Fibroblast of the conjunctiva (primary cell): ENCODE results near the gene ZXDC.

ENCODE experiments used
- DNase-seq: peaks from one replicate; pipeline ENCODE4 v3.0.0-alpha.2; 2010; ENCODE audit warnings: low read depth

ZXDC gene

GRCh38 chr3:126510308-126510910 is 34.7 kb upstream of the ZXDC start:
- no peak for DNase-seq

- no peak for DNase-seq
These were observed 34.1 kb upstream of the ZXDC start for GRCh38 chr3:126509597-126510307.

GRCh38 chr3:126508564-126508964 is 32.9 kb upstream of the ZXDC start:
- DNase-seq, result no peak

GRCh38 chr3:126507886-126508285 is 32.2 kb upstream of the ZXDC start:
- DNase-seq, result no peak

- no peak for DNase-seq
These were observed 28.0 kb upstream of the ZXDC start for GRCh38 chr3:126503701-126504100.

GRCh38 chr3:126502656-126503055 is 27.0 kb upstream of the ZXDC start:
- DNase-seq, result no peak

GRCh38 chr3:126501736-126502135 is 26.0 kb upstream of the ZXDC start:
- DNase-seq, result no peak

- DNase-seq, result no peak
These were observed 25.4 kb upstream of the ZXDC start for GRCh38 chr3:126501054-126501453.

- DNase-seq, result no peak
These were observed 24.3 kb upstream of the ZXDC start for GRCh38 chr3:126500016-126500415.

- no peak for DNase-seq
These were observed 23.7 kb upstream of the ZXDC start for GRCh38 chr3:126499401-126499800.

- no peak for DNase-seq
These were observed 23.2 kb upstream of the ZXDC start for GRCh38 chr3:126498929-126499328.

GRCh38 chr3:126498461-126498860 is 22.8 kb upstream of the ZXDC start:
- no peak for DNase-seq

GRCh38 chr3:126497956-126498355 is 22.3 kb upstream of the ZXDC start:
- DNase-seq, result no peak

- no peak for DNase-seq
These were observed 21.5 kb upstream of the ZXDC start for GRCh38 chr3:126496894-126497850.

- DNase-seq, result no peak
These were observed 20.1 kb upstream of the ZXDC start for GRCh38 chr3:126495786-126496185.

- no peak for DNase-seq
These were observed 19.2 kb upstream of the ZXDC start for GRCh38 chr3:126494970-126495230.

GRCh38 chr3:126494204-126494969 is 18.7 kb upstream of the ZXDC start:
- no peak for DNase-seq

- DNase-seq, result no peak
These were observed 18.0 kb upstream of the ZXDC start for GRCh38 chr3:126493739-126494138.

GRCh38 chr3:126493051-126493450 is 17.4 kb upstream of the ZXDC start:
- no peak for DNase-seq

GRCh38 chr3:126491221-126492013 is 15.7 kb upstream of the ZXDC start:
- DNase-seq, result no peak

- no peak for DNase-seq
These were observed 14.9 kb upstream of the ZXDC start for GRCh38 chr3:126490619-126491018.
